ACC112 (cell line): Measurements from ENCODE around the gene CRB2.

ENCODE experiments used
- H2AFZ ChIP-seq: fragments of 200-600 bp; sonication (generic); one replicate; pipeline ENCODE4 v1.6.0; 2017; ENCODE audit warnings: antibody characterized with exemption, low read length; ENCODE audit not compliant: unreplicated experiment
- H3K27ac ChIP-seq: fragments of 200-600 bp; sonication (generic); 2 replicates; pipeline ENCODE4 v1.5.1; 2014; ENCODE audit warnings: low read depth, mild to moderate bottlenecking, antibody characterized with exemption, low read length, moderate library complexity
- H3K27me3 ChIP-seq: fragments of 200-600 bp; sonication (generic); 2 replicates; pipeline ENCODE4 v1.6.1; 2014; ENCODE audit warnings: mild to moderate bottlenecking, antibody characterized with exemption, low read length, moderate library complexity, mixed read lengths; ENCODE audit not compliant: insufficient read depth
- H3K36me3 ChIP-seq: fragments of 200-600 bp; sonication (generic); 2 replicates; pipeline ENCODE4 v1.6.1; 2016; ENCODE audit warnings: mild to moderate bottlenecking, antibody characterized with exemption, low read length, moderate library complexity, mixed read lengths; ENCODE audit not compliant: insufficient read depth
- H3K4me1 ChIP-seq: fragments of 200-600 bp; sonication (generic); one replicate; pipeline ENCODE4 v1.6.1; 2016; ENCODE audit warnings: low read length, mixed read lengths; ENCODE audit not compliant: insufficient read depth, unreplicated experiment, control insufficient read depth
- H3K4me3 ChIP-seq: fragments of 200-600 bp; sonication (generic); 2 replicates; pipeline ENCODE4 v1.5.1; 2014; ENCODE audit warnings: mild to moderate bottlenecking, low read depth, low read length
- H3K79me2 ChIP-seq: fragments of 200-600 bp; sonication (generic); one replicate; pipeline ENCODE4 v1.6.0; 2016; ENCODE audit warnings: low read length; ENCODE audit not compliant: control insufficient read depth, unreplicated experiment, insufficient read depth

The CRB2 gene

DNA sequence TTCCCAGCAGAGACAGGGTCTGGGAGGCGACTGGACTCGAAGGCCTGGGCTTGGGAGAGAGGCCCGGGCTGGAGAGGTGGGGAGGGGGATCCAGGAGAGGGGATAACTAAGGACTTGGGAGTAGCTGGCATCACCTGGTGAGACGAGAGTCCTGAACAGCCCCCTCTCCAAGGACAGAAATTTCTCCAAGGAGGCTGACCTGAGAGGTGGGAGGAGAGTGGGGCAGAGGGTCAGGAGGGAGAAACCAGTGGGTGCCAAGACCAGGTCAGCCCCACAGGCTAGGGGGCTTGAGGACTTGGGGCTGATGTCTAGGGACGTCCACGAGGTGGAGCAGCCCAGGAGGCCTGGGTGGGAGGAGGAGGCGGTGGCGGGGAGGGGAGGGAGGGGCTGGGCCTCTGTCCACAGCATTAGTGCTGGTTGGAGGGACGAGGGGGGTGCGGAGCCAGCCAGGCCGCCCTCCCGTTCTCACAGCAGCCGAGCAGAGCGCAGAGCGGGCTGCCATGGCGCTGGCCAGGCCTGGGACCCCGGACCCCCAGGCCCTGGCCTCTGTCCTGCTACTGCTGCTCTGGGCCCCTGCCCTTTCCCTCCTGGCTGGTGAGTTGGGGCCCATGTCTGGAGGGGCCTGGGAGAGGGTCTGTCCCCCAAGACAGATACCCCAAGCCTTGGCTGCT lies at the start of gene CRB2:
CRB2 (plus strand) TSS at position 437 of the 671 bp plus-strand sequence; CDS start at position 501, 64 bp downstream.
- Histone ChIP-seq H3K79me2 (no peaks in the 10 kb centered on the region), H3K4me3 (no peak within 1 kb of the TSS), H3K27me3 (peaks cover 24% of the 10 kb centered on the region), H2AFZ (no peak within 1 kb of the TSS), H3K27ac (no peak within 1 kb of the TSS), H3K36me3 (no peaks in the 10 kb centered on the region), H3K4me1 (no peaks in the 10 kb centered on the region)

GRCh38 chr9:123309611-123310010 lies 46.4 kb upstream of the CRB2 start:
- Histone ChIP-seq H3K36me3 (no peaks in the 10 kb centered on the region), H3K4me1 (no peaks in the 10 kb centered on the region), H3K27me3 (peaks cover 17% of the 10 kb centered on the region), H3K4me3 (no peak overlapping the region), H3K79me2 (no peaks in the 10 kb centered on the region), H3K27ac (no peak overlapping the region), H2AFZ (no peak overlapping the region)

- Histone ChIP-seq H3K4me3 (no peak overlapping the region), H3K79me2 (no peaks in the 10 kb centered on the region), H3K36me3 (no peaks in the 10 kb centered on the region), H3K4me1 (no peaks in the 10 kb centered on the region), H3K27me3 (peaks cover 17% of the 10 kb centered on the region), H2AFZ (no peak overlapping the region), H3K27ac (no peak overlapping the region)
Measured at GRCh38 chr9:123310551-123311249, 45.3 kb upstream of the CRB2 start.

DNA sequence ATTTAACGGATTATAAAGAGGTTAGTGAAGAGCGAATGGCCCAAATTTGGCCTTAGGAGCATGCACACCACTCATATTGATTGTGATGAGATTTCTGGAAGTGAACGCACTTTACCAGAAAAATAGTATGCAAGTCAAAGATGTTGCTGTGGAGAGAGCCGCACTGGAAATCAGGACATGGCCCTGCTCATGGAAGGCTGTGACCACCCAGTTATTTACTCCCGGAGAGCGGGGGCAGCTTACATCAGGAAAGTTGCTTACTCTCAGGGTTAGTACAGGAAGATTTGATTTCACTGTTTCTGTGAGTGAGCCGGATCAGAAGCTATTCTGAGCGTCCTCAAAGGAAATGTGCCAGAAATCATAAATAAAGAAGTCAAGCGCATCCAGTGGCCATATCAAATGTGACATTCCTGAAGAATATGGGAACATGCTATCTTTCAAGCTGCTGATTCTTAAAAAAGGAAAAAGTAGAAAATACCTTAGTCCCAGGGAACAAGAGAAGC lies 44.7 kb upstream of the CRB2 start:
- Histone ChIP-seq H3K4me3 (no peak overlapping the region), H2AFZ (no peak overlapping the region), H3K79me2 (no peaks in the 10 kb centered on the region), H3K27ac (no peak overlapping the region), H3K27me3 (peaks cover 17% of the 10 kb centered on the region), H3K4me1 (no peaks in the 10 kb centered on the region), H3K36me3 (no peaks in the 10 kb centered on the region)

- H3K27me3 ChIP-seq = peaks cover 17% of the 10 kb centered on the region
- no peak overlapping the region for H3K27ac ChIP-seq
Measured at GRCh38 chr9:123312306-123312877, 43.6 kb upstream of the CRB2 start.

GRCh38 chr9:123314617-123315016 lies 41.4 kb upstream of the CRB2 start:
- Histone ChIP-seq H3K27me3 (peaks cover 26% of the 10 kb centered on the region), H3K4me1 (no peaks in the 10 kb centered on the region), H3K4me3 (no peak overlapping the region), H3K79me2 (no peaks in the 10 kb centered on the region), H3K27ac (no peak overlapping the region), H2AFZ (no peak overlapping the region), H3K36me3 (no peaks in the 10 kb centered on the region)

More at GRCh38 chr9:123312306-123312877, 43.6 kb upstream of the CRB2 start:
- Histone ChIP-seq H3K79me2 (no peaks in the 10 kb centered on the region), H3K4me1 (no peaks in the 10 kb centered on the region), H2AFZ (no peak overlapping the region), H3K4me3 (no peak overlapping the region), H3K36me3 (no peaks in the 10 kb centered on the region)

DNA sequence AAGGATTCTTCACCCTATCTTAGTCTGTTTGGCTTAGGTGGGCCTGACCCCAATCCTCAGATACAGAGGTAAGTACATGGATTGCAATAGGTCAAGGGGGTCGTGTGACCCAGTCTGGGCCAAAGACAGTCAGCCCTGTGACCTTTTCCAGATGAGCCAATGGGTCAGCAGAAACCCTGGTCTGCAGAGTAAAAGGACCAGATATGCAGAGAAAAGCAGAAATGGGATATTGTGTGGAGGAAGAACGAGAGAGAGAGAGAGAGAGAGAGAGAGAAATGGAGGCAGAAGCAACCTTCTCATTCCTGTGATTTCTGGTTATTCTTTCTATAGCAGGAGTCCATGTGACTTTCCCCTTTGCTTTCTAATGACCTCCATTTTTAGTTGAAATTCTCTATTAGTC lies 40.4 kb upstream of the CRB2 start:
- no peaks in the 10 kb centered on the region for H3K4me1 ChIP-seq
- H3K27me3 ChIP-seq = peaks cover 32% of the 10 kb centered on the region
- no peak overlapping the region for H3K4me3 ChIP-seq
- no peak overlapping the region for H2AFZ ChIP-seq
- H3K79me2 ChIP-seq = no peaks in the 10 kb centered on the region
- no peak overlapping the region for H3K27ac ChIP-seq
- no peaks in the 10 kb centered on the region for H3K36me3 ChIP-seq

DNA sequence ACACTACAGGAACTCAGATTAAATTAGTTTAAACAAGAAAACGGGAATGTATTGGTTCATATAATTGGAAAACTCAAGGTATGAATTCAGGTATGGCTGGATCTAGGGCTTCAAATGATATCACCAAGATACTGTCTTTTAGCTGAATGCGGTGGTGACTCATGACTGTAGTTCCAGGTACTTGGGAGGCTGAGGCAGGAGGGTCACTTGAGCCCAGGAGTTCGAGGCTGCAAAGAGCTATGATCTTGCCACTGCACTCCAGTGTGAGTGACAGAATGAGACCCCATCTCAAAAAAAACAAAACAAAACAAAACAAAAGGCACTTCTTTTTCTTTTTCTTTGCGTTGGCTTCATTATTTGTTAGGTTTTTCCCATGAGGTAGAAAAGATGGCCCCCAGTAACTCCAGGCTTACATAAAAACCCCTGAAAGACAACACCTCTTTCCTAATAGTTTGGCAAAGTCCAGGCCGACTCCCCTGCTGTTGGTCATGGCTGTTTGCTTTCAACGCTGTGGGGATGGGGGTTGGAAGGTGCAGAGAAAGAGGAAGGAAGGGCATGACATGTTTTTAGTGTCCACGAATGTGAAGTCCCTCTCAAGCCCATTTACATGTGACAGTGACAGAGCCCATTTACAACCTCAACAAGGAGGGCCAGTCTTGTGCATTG lies 39.8 kb upstream of the CRB2 start:
- Histone ChIP-seq H3K36me3 (no peaks in the 10 kb centered on the region), H3K4me3 (no peak overlapping the region), H3K79me2 (no peaks in the 10 kb centered on the region), H3K27me3 (peaks cover 32% of the 10 kb centered on the region), H3K27ac (no peak overlapping the region), H3K4me1 (no peaks in the 10 kb centered on the region), H2AFZ (no peak overlapping the region)

- no peak overlapping the region for H2AFZ ChIP-seq
- no peaks in the 10 kb centered on the region for H3K4me1 ChIP-seq
- H3K27me3 ChIP-seq = peaks cover 21% of the 10 kb centered on the region
- H3K27ac ChIP-seq = no peak overlapping the region
- H3K4me3 ChIP-seq = no peak overlapping the region
- H3K36me3 ChIP-seq = no peaks in the 10 kb centered on the region
- no peaks in the 10 kb centered on the region for H3K79me2 ChIP-seq
Measured at GRCh38 chr9:123318202-123318601, 37.8 kb upstream of the CRB2 start.

GRCh38 chr9:123318961-123319421 lies 37.0 kb upstream of the CRB2 start:
- Histone ChIP-seq H2AFZ (no peak overlapping the region), H3K79me2 (no peaks in the 10 kb centered on the region), H3K27me3 (peaks cover 21% of the 10 kb centered on the region), H3K36me3 (no peaks in the 10 kb centered on the region), H3K4me1 (no peaks in the 10 kb centered on the region), H3K27ac (no peak overlapping the region), H3K4me3 (no peak overlapping the region)
